ENCODE results near the gene OPCML.

OPCML gene

GRCh38 chr11:133414506-133414905 lies 117.8 kb downstream of the OPCML start:
- DNase-seq (ENCODE audit: low read depth in 2 of 2, low spot score in 1 of 2) = no peak

DNA sequence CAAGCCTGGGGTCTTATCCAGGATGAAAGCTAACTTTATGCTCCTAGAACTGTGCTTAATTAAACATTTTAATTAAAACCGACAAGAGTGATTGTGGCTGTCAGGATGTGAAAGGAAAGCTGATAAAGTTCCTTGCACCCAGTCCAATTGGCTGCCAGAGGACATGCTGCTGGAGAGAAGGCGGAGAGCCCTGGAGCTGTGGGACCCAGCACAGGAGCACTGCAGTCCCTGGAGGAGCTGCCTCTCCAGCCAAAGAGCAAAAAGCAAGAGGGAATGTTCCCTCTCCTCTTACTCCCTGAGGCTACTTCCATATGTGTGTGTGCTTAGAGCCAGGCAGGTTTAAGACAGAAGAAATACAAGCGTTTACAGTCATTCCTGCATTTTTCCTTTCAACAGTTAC lies 118.6 kb downstream of the OPCML start:
- no peak for DNase-seq (ENCODE audit: low read depth in 2 of 2, low spot score in 1 of 2)

DNA sequence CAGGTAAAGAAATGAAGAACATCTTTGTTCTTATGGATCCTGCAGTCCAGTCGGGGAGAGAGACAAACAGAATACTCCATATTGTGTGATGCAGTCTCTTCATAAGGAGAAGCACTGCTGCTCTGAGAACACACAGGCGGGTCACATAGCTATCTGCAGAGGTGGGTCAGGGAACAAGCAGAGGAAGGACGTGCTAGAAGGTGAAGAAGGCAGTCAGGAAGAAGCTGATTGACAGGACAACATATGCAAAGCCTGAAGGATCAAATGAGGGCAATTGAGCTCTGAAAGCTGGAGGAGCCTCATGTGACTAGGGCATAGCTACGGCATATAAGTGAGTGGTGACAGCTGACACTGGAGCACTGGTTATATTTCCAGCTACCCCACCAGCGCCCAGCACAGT lies 122.5 kb downstream of the OPCML start:
- DNase-seq (ENCODE audit: low read depth in 2 of 2, low spot score in 1 of 2) = no peak

- no peak for DNase-seq (ENCODE audit: low read depth in 2 of 2, low spot score in 1 of 2)
Measured at GRCh38 chr11:133408936-133409335, 123.4 kb downstream of the OPCML start.

- no peak for DNase-seq (ENCODE audit: low read depth in 2 of 2, low spot score in 1 of 2)
Measured at GRCh38 chr11:133408402-133408801, 123.9 kb downstream of the OPCML start.

- no peak for DNase-seq (ENCODE audit: low read depth in 2 of 2, low spot score in 1 of 2)
Measured at GRCh38 chr11:133406489-133406888, 125.8 kb downstream of the OPCML start.

GRCh38 chr11:133403900-133404299 lies 128.4 kb downstream of the OPCML start:
- no peak for DNase-seq (ENCODE audit: low read depth in 2 of 2, low spot score in 1 of 2)

DNA sequence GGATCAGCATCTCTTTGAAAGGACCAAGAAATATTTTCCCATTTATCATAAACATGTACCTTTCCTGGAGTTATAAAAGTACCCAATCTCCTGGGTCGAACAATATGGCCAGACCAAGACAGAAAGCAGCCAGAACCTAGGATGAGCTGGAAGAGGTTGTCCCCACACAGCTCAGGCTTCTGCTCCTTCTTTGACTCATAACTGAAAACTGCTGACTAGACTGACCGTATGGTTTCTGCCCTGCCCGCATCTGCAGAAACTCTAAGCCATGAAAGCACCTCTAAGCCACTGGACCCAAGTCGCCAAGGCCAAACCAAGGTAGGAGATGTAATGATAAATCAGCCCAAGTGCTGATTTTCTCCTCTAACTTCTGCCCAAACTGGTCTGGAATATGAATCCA lies 129.8 kb downstream of the OPCML start:
- DNase-seq (ENCODE audit: low read depth in 2 of 2, low spot score in 1 of 2) = no peak

- DNase-seq (ENCODE audit: low read depth in 2 of 2, low spot score in 1 of 2) = no peak
Measured at GRCh38 chr11:133399855-133400625, 132.3 kb downstream of the OPCML start.

GRCh38 chr11:133399294-133399693 lies 133.0 kb downstream of the OPCML start:
- DNase-seq (ENCODE audit: low read depth in 2 of 2, low spot score in 1 of 2) = no peak

- DNase-seq (ENCODE audit: low read depth in 2 of 2, low spot score in 1 of 2) = no peak
Measured at GRCh38 chr11:133390803-133391202, 141.5 kb downstream of the OPCML start.

GRCh38 chr11:133388975-133389568 lies 143.2 kb downstream of the OPCML start:
- no peak for DNase-seq (ENCODE audit: low read depth in 2 of 2, low spot score in 1 of 2)

DNA sequence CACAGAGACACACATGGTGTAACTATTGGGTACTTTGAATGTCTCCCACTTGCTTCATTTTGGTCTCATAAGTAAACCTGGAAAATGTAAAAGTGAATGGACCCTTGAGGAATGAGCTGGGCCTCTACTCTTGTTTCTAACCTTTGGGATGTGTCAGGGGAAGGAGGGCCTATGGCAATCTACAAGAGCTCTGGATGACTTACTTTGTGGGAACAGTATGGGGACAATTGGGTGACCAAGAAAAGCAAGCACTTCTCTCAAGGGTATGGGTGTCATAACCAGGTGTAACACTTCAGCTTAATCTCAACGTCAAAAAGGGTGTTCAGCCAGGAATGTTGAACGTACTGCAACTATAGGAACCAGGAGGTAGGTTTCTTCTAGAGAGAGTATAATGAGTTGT lies 144.0 kb downstream of the OPCML start:
- DNase-seq (ENCODE audit: low read depth in 2 of 2, low spot score in 1 of 2) = no peak

GRCh38 chr11:133386852-133387251 lies 145.4 kb downstream of the OPCML start:
- no peak for DNase-seq (ENCODE audit: low read depth in 2 of 2, low spot score in 1 of 2)

- DNase-seq (ENCODE audit: low read depth in 2 of 2, low spot score in 1 of 2) = no peak
Measured at GRCh38 chr11:133386262-133386661, 146.0 kb downstream of the OPCML start.

DNA sequence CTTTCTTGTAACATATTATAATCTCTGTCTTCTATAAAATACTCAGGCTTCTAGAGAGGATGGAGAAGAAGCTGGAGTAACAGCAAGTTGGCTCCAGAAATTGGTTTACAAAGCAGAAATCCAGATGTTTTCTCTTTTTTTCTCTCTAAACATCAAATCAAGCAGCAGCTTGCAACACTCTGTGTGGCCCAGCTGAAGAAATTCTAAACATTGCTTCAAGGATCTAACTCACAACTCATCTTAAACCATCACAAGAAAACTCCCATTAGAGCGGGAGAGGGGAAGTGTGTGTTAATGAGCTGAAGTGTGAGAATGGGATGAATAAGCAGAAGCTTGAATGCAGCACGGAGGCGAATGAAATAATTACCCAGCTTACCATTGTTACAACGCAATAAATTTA lies 146.5 kb downstream of the OPCML start:
- no peak for DNase-seq (ENCODE audit: low read depth in 2 of 2, low spot score in 1 of 2)

GRCh38 chr11:133384731-133385130 lies 147.6 kb downstream of the OPCML start:
- DNase-seq (ENCODE audit: low read depth in 2 of 2, low spot score in 1 of 2) = no peak

DNA sequence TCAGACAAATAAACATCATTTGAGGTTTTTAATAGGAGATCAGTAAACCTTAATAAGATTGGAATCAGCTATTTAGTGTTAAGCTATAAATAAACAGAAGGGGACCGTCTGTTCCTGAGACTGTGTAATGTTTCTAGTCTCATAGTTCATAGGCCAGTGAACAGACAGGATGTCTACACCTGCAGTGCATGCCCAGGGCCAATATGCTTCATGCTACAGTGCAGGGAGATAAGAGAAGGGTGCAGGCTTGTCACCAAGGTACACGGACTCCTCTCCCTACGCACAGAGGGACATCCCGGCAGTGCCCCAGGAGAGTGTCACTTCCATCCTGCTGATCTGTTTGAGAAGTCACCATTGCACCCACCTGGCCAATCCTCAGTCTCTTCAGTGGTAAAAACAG lies 148.6 kb downstream of the OPCML start:
- DNase-seq (ENCODE audit: low read depth in 2 of 2, low spot score in 1 of 2) = no peak

GRCh38 chr11:133383201-133383600 lies 149.1 kb downstream of the OPCML start:
- DNase-seq (ENCODE audit: low read depth in 2 of 2, low spot score in 1 of 2) = no peak

DNA sequence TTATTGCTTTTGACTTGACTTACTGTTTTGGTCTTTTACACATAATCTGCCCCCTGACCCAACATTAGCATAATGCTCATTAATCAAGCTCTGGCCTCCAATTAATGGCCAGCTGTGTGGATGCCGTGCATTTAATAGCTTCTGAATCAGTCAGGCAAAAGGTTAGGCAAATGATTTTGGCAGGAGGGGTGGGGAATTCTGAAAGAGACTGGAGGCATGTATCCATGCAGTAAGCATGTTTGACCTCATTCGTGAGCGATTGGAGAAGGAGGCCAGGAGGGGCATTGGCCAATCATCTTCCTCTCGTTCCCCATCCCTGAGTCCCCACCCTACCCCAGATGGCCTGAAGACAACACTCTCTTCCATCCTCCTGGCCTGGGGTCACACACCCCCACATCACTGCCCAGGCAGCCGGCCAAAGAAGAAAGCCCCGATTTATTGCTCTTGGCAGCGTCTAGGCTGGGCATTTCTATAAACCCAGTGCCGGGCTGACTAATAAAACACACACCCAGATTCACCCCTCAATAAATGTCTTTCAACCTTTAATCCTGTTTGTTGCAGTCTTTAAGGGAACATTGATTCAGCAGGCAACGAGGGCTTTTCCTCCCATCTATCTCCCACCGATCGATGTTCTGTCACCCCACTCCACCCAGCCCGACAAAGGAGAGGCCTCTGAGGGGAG lies 150.0 kb downstream of the OPCML start:
- DNase-seq (ENCODE audit: low read depth in 2 of 2, low spot score in 1 of 2) = no peak

- DNase-seq (ENCODE audit: low read depth in 2 of 2, low spot score in 1 of 2) = no peak
Measured at GRCh38 chr11:133381761-133382130, 150.6 kb downstream of the OPCML start.

- no peak for DNase-seq (ENCODE audit: low read depth in 2 of 2, low spot score in 1 of 2)
Measured at GRCh38 chr11:133366147-133366546, 166.2 kb downstream of the OPCML start.
